ENCODE results near the gene DPEP2NB.
"Not testable (repeated sequence)": the region's sequence is repeated elsewhere in the genome, so short reads cannot be mapped to it uniquely, and the experiment has no call there.

The DPEP2NB gene

GRCh38 chr16:67999985-68000384, 15.7 kb downstream of the DPEP2NB start:
- Mint-ChIP-seq H3K27me3 (no peaks in the 10 kb centered on the region), H3K36me3 (peaks cover 0 to 2% of the 10 kb centered on the region in 2 donors), H3K4me1 (peaks cover 42 to 61% of the 10 kb centered on the region in 2 donors), H3K9me3 (peaks cover 1 to 5% of the 10 kb centered on the region in 2 donors), H3K4me3 (peak overlapping the region; percentile 45 to 75), H3K27ac (peak overlapping the region; percentile 91)
- ATAC-seq (replicated peaks) (peak; percentile 44 to 49), DNase-seq (no peak)

GRCh38 chr16:67998779-67999688, 16.7 kb downstream of the DPEP2NB start, which contains the start of gene DPEP2:
DPEP2 (minus strand) TSS chr16:67999484; CDS start chr16:67993212, 6,272 bp downstream.
- DNase-seq (peak; percentile 46), ATAC-seq (replicated peaks) (peak; percentile 79 to 85)
- H3K36me3 Mint-ChIP-seq, H3K27me3 Mint-ChIP-seq, H3K9me3 Mint-ChIP-seq: not testable (repeated sequence)
- H3K27ac Mint-ChIP-seq = peak within 1 kb of the TSS; percentile 91
- H3K4me1 Mint-ChIP-seq = peaks cover 44 to 63% of the 10 kb centered on the region in 2 donors
- H3K4me3 Mint-ChIP-seq = peak within 1 kb of the TSS; percentile 75 to 78

- not testable (repeated sequence) for ATAC-seq (replicated peaks); DNase-seq; H3K4me3 Mint-ChIP-seq; H3K27me3 Mint-ChIP-seq; H3K9me3 Mint-ChIP-seq; H3K36me3 Mint-ChIP-seq
- Mint-ChIP-seq H3K27ac (peak overlapping the region; percentile 91), H3K4me1 (peaks cover 49 to 70% of the 10 kb centered on the region in 2 donors)
Measured at GRCh38 chr16:67998231-67998778, 17.4 kb downstream of the DPEP2NB start.

- H3K27me3 Mint-ChIP-seq = no peaks in the 10 kb centered on the region
- peak overlapping the region; percentile 85 for H3K27ac Mint-ChIP-seq
- no peak overlapping the region for H3K4me3 Mint-ChIP-seq
- H3K4me1 Mint-ChIP-seq = peaks cover 59 to 87% of the 10 kb centered on the region in 2 donors
- no peak for ATAC-seq (replicated peaks)
- peaks cover 0 to 2% of the 10 kb centered on the region in 2 donors for H3K36me3 Mint-ChIP-seq
- H3K9me3 Mint-ChIP-seq = peaks cover 1 to 5% of the 10 kb centered on the region in 2 donors
- no peak for DNase-seq
Measured at GRCh38 chr16:67996666-67997065, 19.0 kb downstream of the DPEP2NB start.

- Mint-ChIP-seq H3K27ac (peak overlapping the region; percentile 94), H3K4me1 (peaks cover 56 to 77% of the 10 kb centered on the region in 2 donors), H3K4me3 (peak overlapping the region in 1 of 2 donors; percentile 2), H3K9me3 (peaks cover 1 to 5% of the 10 kb centered on the region in 2 donors), H3K36me3 (peaks cover 0 to 2% of the 10 kb centered on the region in 2 donors), H3K27me3 (no peaks in the 10 kb centered on the region)
- DNase-seq = peak; percentile 66
- ATAC-seq (replicated peaks) = peak; percentile 56 to 57
Measured at GRCh38 chr16:67995423-67995822, 20.3 kb downstream of the DPEP2NB start.

GRCh38 chr16:67994040-67994408, 21.7 kb downstream of the DPEP2NB start:
- not testable (repeated sequence) for H3K36me3 Mint-ChIP-seq, H3K27me3 Mint-ChIP-seq, H3K9me3 Mint-ChIP-seq, DNase-seq
- Mint-ChIP-seq H3K4me1 (peaks cover 49 to 77% of the 10 kb centered on the region in 2 donors), H3K4me3 (peak overlapping the region; percentile 69 to 80), H3K27ac (peak overlapping the region; percentile 97)
- ATAC-seq (replicated peaks) = peak; percentile 12 to 13

- Mint-ChIP-seq H3K27ac (peak overlapping the region; percentile 97), H3K27me3 (no peaks in the 10 kb centered on the region), H3K4me3 (peak overlapping the region; percentile 69 to 80), H3K4me1 (peaks cover 49 to 78% of the 10 kb centered on the region in 2 donors), H3K9me3 (peaks cover 0 to 1% of the 10 kb centered on the region in 2 donors), H3K36me3 (peaks cover 0 to 2% of the 10 kb centered on the region in 2 donors)
- ATAC-seq (replicated peaks) = peak; percentile 77 to 86
- DNase-seq = peak; percentile 92
Measured at GRCh38 chr16:67993207-67994039, 22.3 kb downstream of the DPEP2NB start.

- Mint-ChIP-seq H3K4me3 (peak overlapping the region; percentile 57 to 80), H3K4me1 (peaks cover 51 to 81% of the 10 kb centered on the region in 2 donors), H3K27ac (peak overlapping the region; percentile 97), H3K9me3 (peaks cover 0 to 1% of the 10 kb centered on the region in 2 donors), H3K36me3 (peaks cover 0 to 2% of the 10 kb centered on the region in 2 donors), H3K27me3 (no peaks in the 10 kb centered on the region)
- DNase-seq = no peak
- ATAC-seq (replicated peaks) = no peak
Measured at GRCh38 chr16:67992661-67993206, 23.0 kb downstream of the DPEP2NB start.

GRCh38 chr16:67990018-67990386, 25.7 kb downstream of the DPEP2NB start:
- Mint-ChIP-seq H3K9me3 (no peaks in the 10 kb centered on the region), H3K4me1 (peaks cover 47 to 75% of the 10 kb centered on the region in 2 donors), H3K27me3 (no peaks in the 10 kb centered on the region), H3K36me3 (no peaks in the 10 kb centered on the region), H3K4me3 (no peak overlapping the region), H3K27ac (peak overlapping the region; percentile 7)
- ATAC-seq (replicated peaks) = no peak
- DNase-seq = no peak

GRCh38 chr16:67989322-67990017, 26.2 kb downstream of the DPEP2NB start:
- peaks cover 47 to 75% of the 10 kb centered on the region in 2 donors for H3K4me1 Mint-ChIP-seq
- no peaks in the 10 kb centered on the region for H3K36me3 Mint-ChIP-seq
- ATAC-seq (replicated peaks) (peak in 1 of 2 donors; percentile 12), DNase-seq (no peak)
- H3K4me3 Mint-ChIP-seq = no peak overlapping the region
- no peaks in the 10 kb centered on the region for H3K9me3 Mint-ChIP-seq
- no peaks in the 10 kb centered on the region for H3K27me3 Mint-ChIP-seq
- peak overlapping the region; percentile 53 for H3K27ac Mint-ChIP-seq

GRCh38 chr16:67988675-67989074, 27.0 kb downstream of the DPEP2NB start:
- ATAC-seq (replicated peaks) (no peak), DNase-seq (no peak)
- Mint-ChIP-seq H3K4me3 (peak overlapping the region in 1 of 2 donors; percentile 9), H3K9me3 (no peaks in the 10 kb centered on the region), H3K36me3 (no peaks in the 10 kb centered on the region), H3K27me3 (no peaks in the 10 kb centered on the region), H3K27ac (peak overlapping the region; percentile 53), H3K4me1 (peaks cover 47 to 79% of the 10 kb centered on the region in 2 donors)

- peaks cover 49 to 79% of the 10 kb centered on the region in 2 donors for H3K4me1 Mint-ChIP-seq
- peak overlapping the region; percentile 86 for H3K27ac Mint-ChIP-seq
- no peak overlapping the region for H3K4me3 Mint-ChIP-seq
Measured at GRCh38 chr16:67987460-67988160, 28.1 kb downstream of the DPEP2NB start.

GRCh38 chr16:67986949-67987348, 28.8 kb downstream of the DPEP2NB start:
- Mint-ChIP-seq H3K27ac (peak overlapping the region; percentile 86), H3K36me3 (no peaks in the 10 kb centered on the region)
- ATAC-seq (replicated peaks) = no peak

More at GRCh38 chr16:67987460-67988160, 28.1 kb downstream of the DPEP2NB start:
- no peaks in the 10 kb centered on the region for H3K9me3 Mint-ChIP-seq
- no peaks in the 10 kb centered on the region for H3K36me3 Mint-ChIP-seq
- DNase-seq = no peak
- ATAC-seq (replicated peaks) = no peak
- no peaks in the 10 kb centered on the region for H3K27me3 Mint-ChIP-seq

More at GRCh38 chr16:67986949-67987348, 28.8 kb downstream of the DPEP2NB start:
- Mint-ChIP-seq H3K27me3 (no peaks in the 10 kb centered on the region), H3K4me1 (peaks cover 48 to 76% of the 10 kb centered on the region in 2 donors), H3K4me3 (no peak overlapping the region), H3K9me3 (no peaks in the 10 kb centered on the region)
- DNase-seq = no peak
